NCI-H187 treated with DMSO at 0.1 percent for 48 hours (cell line): ENCODE measurements around the gene IRS2.

Source experiments
- DNase-seq: peaks from one replicate; lab custom pipeline; 2025; lab: John Stamatoyannopoulos, UW

The IRS2 gene

GRCh38 chr13:109781384-109782065, 4.9 kb downstream of the IRS2 start:
- no peak for DNase-seq

- DNase-seq: no peak
These were observed 5.5 kb downstream of the IRS2 start for GRCh38 chr13:109780845-109781383.

DNA sequence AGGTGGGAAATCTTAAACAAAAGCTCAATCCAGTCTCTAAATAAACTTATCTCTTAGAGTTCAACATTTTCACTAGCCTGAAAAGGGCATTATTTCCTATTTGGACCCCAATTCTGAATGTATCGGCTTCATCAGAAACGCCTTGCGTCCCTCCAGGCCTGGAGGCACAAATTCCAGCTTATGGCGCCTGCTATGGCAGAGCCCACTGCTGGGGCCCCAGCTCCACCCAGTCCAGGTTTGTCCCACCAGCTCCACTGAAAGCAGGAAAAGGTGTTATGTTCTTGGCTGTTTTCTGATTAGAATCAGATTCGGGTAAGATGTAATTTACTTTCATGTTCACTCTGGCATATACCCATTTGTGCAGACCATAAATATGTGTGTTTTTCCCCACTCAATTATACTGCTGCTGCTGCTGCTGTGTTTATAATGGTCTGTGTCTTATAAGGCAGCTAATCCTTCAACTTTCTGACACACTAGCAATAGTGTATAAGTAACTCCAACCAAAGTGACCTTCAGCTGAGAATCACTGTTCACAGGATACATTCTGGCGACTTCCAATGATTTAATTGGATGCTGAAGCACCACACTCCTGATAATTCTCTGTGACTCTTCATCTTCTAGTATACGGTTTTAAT, 6.4 kb downstream of the IRS2 start:
- DNase-seq: no peak

DNA sequence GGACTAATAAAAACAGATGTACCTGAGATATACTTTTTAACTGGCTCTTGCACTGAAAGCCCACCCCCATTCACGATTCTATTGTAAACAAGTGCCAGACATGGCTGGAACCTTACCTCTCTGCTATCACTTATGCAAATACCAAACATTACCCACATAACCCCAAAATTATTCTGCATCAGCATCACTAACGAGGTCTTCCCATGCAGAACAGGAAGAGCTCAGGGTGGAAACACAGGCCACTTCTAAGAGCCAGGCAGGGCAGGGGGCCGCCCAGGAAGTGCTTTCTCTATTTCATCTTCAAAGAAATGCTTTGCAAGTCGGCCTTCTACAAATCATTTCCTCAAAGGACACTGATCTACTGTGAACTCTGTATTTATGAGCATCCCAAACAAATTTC, 7.3 kb downstream of the IRS2 start:
- no peak for DNase-seq

- DNase-seq: no peak
These were observed 8.3 kb downstream of the IRS2 start for GRCh38 chr13:109778102-109778542.

DNA sequence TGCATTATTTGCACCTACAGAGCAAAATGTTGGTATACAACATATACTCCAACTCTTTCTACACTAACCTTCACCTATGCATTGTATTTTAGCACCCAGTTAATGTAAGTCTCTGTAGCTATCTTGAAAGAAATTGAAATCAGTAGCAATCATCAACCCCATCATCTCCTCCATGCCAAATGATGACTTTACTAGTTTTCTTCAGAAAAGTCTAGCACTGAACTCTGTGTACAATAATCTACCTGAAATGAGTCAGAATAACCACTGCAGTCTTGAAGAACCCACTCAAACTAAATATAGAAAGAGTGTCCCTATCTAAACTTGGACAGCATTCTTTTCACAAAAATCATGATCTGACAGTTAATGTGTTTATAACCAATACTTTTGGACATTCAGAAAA, 9.8 kb downstream of the IRS2 start:
- no peak for DNase-seq

DNA sequence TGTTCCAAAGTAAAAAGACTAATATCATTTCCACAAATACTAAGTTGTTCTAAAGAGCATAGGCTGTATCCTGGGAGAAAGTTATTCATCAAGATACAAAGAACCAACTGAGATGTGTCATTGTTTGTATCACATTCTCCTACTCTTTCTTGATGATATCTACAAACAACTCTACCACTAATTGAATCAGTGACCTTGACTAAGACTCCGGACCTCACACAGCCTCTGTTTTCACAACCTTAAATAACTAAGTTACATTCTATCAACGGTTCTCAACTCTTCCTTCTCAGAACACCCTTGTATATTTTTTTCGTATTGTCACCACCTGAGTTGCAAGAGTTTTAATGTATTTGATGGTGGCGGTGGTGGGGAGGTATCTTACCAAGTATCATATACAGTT, 12.6 kb downstream of the IRS2 start:
- DNase-seq: no peak

GRCh38 chr13:109773276-109773675, 13.1 kb downstream of the IRS2 start:
- no peak for DNase-seq

GRCh38 chr13:109771926-109772325, 14.5 kb downstream of the IRS2 start:
- no peak for DNase-seq

- DNase-seq: no peak
These were observed 15.9 kb downstream of the IRS2 start for GRCh38 chr13:109770436-109770835.

DNA sequence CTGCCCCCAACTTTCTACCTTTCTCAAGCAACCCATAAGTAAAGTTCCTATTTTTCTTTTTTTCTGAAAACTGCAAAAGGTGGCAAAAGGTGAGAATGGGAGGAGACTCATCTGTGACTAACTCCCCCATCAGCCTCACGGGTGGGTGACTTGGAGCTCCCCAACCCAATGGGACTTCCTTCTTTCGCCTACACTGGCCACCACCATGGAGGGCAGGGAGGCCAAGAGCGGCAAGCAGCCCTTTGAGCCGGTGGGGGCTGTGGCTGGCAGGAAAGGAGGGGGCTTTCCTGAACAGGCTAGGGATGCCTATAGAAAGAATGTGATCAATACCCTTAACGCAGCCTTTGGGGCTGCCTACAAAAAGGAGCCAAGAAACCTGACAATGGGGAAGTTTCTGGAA, 16.5 kb downstream of the IRS2 start:
- no peak for DNase-seq

GRCh38 chr13:109769275-109769674, 17.1 kb downstream of the IRS2 start:
- no peak for DNase-seq

DNA sequence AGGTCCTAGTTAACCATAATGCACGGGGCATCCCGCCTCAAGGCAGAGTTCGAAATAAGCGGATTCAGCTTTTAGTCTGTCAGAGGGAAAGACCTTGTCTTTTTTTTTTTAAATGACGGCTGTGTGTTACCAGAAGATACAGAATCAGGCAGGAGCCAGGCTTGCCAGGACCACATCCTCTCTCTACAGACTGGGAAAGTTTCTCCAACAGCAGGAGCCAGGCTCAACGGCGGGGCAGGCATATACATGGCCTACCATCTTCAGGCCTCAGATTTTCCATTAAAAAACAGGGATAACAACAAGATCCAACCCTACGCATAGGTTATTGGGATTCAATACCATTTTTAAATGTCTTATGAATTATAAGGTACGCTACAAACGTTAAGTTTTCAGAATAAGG, 17.8 kb downstream of the IRS2 start:
- no peak for DNase-seq

DNA sequence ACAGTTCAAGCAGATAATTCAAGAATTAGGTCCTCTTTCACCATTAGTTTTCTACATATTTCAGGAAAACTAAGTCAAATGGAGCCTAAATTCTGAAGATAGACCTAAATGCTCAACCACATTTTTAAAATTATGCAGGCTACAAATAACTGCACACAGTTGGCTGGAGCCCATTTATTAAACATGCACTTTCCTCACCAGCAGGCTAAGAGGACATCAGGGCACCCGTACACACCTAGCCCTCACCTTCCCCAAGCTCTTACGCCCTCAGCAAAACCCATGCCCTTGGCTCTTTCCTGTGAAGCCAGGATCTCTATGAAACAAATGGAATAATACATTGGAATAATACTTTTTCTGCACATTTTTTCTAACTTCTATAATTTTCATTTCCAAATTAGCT, 18.2 kb downstream of the IRS2 start:
- DNase-seq: no peak

DNA sequence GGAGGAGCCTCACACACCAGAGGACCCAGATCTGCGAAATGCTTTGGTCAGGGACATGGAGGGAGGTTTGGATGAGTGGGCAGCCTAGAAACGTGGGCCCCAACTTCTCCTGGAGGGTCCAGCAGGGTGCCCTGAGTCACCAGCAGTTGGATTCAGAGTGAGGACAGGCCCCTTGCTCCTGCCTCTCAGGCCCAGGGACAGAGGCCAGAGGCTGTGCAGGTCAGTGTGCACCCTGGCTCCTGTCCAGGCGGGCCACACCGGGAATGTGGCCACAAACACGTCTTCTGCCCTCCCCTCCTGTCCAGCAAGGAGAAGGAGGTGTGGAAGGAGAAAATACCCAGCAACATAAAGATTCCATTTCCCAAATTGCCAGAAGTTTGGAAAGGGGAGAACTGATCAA, 19.4 kb downstream of the IRS2 start:
- DNase-seq: no peak

DNA sequence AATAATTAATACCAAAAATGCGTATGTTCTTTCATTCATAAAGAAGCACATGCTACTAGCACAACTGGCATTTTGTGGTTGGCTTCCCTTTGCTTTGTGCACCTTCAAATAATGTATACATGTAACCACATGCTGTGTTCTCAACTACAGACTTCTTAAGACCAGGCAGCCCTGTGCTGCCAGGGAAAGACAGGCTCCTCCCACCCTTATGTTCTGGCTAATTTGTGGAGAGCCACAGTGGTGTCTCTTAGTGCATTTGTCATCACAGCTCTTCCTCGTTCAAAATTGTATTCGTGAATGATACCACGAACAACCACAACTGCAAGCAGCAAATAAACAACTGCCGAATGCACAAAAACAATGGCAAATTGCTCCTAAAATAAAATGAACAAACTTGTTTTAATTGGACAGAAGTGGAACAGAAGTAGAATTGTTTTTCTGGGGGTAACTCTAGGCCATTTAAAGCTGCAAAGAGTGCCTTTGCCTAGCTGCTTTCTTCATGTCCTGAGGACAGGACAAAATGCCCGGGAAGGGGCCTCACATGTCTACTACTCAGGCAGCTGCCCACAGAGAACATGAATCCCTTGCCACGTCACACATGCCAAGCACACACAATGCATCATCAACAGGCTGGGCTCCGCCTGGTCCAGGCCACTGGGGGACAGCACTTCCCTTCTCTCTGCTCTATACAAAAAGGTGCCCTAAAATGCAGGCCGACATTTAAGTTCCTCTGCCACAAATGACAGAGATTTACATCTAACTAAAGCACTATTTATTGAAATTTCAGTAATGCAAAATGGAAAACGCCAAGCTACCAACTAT, 21.7 kb downstream of the IRS2 start:
- peak; percentile 80 for DNase-seq

- no peak for DNase-seq
These were observed 22.3 kb downstream of the IRS2 start for GRCh38 chr13:109764045-109764444.

GRCh38 chr13:109762791-109763190, 23.6 kb downstream of the IRS2 start:
- no peak for DNase-seq

DNA sequence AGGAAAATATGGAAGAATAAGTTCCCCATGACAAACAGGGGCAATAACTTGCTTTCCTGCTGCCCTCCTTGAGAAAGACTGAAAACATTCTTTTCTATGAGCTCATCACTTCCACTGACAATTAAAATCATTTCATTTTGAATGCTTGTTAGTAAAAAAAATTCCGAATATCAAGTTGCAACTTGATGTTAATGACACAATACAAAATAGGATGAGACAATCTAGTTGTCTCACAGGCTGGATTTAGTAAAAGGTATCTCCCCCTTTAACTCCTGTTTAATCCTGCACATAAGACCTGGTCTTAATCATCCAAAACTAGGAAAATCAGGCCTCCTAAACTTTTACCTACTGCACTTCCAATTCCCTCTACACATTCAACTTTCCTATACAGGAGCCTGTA, 24.7 kb downstream of the IRS2 start:
- DNase-seq: no peak

DNA sequence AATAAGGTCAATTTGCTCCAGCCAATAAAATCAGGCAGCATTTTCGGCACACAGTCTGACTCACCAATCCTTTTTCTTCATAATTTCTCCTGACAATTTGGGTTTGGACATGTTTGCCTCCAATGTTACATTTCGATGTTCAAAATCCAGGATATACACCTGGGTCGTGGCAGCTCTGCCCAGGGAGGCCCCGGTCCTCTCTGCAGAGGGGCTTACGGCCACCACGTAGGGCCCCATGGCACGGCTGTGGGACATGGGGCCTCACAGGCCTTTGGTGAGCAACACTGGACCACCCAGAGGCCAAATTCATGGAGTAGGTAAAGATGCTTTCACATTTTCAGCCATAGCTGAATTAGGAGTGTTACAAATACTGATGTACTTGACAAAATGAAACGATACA, 25.4 kb downstream of the IRS2 start:
- no peak for DNase-seq

DNA sequence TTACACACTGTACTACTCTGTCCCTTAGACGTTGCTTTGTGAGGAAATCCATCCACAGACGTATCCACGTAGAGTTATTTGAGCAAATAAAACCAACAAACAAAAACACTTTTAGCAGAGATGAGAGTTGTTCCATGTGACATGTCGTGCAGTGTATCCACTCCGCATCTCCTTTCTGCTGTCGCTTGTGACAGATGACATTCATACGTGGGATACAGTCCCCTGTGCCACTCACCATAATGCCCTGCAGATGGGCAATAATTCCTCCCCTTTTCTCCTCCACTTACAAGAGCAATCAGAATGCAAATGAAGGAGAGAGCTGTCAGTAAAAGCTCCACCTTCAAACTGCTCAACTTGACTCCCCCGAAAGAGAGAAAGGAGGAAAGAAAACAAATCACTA, 26.0 kb downstream of the IRS2 start:
- DNase-seq: no peak

DNA sequence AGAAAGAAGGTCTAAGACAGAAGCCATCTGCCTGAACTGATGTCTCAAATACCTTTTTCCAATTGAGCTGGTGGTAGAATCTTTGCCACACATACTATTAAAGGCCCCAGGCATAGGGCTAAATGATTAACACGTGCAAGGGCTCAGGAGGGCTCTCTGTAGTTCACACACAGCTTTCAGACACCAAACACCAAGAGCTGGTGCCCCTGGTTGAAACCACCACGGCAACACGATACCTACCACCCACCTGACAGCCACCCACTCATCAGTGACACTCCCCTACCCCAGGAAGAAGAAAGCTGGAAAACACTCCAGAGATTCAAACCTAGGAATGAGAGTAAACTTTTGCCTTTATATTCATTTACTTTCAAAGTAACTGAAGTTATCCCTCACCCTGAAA, 26.8 kb downstream of the IRS2 start:
- DNase-seq: no peak

DNA sequence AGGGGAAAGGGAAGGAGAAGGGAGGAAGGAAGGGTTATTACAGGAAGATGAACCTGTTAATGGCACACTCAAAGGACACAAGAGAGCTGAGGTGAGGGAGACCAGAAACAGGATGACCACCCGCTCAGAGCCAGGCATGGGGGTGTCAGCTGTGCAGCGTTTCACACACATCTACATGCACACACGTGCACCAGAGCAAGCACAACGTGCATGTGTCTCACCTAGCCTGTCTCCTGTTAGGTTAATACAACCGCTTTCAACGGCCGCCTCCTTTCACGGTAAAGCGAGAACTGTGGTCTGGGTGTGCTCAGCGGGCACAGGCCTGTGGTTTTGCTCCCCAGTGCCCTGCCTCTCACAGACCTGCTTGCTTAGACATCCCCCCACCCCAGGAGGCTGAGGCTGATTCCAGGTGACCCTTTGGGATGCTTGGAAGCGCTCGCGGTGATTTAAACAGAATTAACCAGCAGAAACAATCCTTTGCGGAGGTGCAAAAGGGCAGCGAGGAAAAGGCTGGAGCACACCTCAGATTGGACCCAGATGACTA, 27.4 kb downstream of the IRS2 start:
- DNase-seq: no peak
